ENCODE data around the gene OR6C2.
"Not testable (repeated sequence)": the region's sequence is repeated elsewhere in the genome, so short reads cannot be mapped to it uniquely, and the experiment has no call there.

The OR6C2 gene

DNA sequence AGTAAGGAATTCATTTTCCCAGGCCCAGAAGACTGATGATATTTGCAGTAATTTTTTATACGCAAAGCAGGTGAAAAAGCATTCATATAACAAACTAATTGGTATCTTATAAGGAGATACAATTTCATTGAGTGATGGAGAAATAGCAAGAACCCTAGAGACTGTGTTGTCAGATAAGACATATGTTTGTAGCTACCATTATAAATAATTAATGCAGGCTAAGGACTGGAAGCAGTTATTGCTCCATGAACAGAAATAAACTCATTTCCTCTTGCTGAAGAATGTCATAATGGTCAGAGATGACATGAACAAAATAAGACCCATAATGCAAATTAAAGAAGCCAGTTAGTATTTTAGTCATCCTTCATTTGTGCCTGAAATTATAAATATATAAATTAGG is 1.5 kb downstream of the OR6C2 start:
- no peaks in the 10 kb centered on the region for H3K4me1 Mint-ChIP-seq (ENCODE audit: low read depth)
- H3K9me3 Mint-ChIP-seq (ENCODE audit: low read depth): peaks cover 13% of the 10 kb centered on the region
- H3K36me3 Mint-ChIP-seq: no peaks in the 10 kb centered on the region
- no peak overlapping the region for H3K4me3 Mint-ChIP-seq
- H3K27me3 Mint-ChIP-seq: peaks cover 9% of the 10 kb centered on the region
- no peak overlapping the region for H3K27ac Mint-ChIP-seq

DNA sequence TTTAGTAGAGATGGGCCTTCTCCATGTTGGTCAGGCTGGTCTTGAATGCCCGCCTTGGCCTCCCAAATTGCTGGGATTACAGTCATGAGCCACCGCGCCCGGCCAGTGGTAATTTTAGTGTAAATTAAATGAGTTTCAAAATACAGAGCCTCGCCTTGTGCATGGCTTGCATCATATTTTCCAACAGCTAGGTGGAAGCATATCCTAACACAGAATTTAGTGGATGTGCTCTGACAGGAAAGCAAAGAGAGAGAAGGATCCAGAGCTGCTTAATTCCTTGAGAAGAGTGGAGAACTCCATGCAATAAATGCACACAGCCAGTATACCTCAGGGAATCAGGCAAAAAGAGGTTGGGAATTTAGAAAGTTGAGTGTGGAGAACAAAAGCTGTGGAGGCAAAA is 2.5 kb downstream of the OR6C2 start:
- no peaks in the 10 kb centered on the region for H3K4me1 Mint-ChIP-seq (ENCODE audit: low read depth)
- peaks cover 10% of the 10 kb centered on the region for H3K27me3 Mint-ChIP-seq
- no peaks in the 10 kb centered on the region for H3K36me3 Mint-ChIP-seq
- H3K9me3 Mint-ChIP-seq (ENCODE audit: low read depth): peaks cover 12% of the 10 kb centered on the region
- no peak overlapping the region for H3K27ac Mint-ChIP-seq
- H3K4me3 Mint-ChIP-seq: no peak overlapping the region

DNA sequence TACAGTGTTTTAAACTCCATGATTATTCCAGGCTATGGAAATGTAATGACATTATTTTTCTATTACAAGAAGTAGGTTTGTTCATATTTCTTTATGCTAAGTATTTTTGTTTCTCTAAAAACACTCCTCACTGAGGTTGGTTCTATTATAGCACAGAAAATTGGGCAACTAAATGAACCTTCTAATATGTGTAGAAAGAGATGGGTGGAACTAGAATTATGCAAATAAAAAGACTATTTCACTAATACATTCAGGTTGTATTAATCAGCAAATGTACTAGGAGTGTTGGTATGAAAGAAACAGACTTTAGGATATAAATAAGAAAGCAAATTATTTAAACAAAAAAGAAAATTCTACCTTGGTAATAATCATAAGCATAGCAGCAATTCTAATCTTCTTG is 4.9 kb downstream of the OR6C2 start:
- Mint-ChIP-seq H3K36me3 (no peaks in the 10 kb centered on the region), H3K27me3 (peaks cover 8% of the 10 kb centered on the region), H3K4me3 (no peak overlapping the region), H3K27ac (no peak overlapping the region), H3K4me1 (ENCODE audit: low read depth) (no peaks in the 10 kb centered on the region), H3K9me3 (ENCODE audit: low read depth) (no peaks in the 10 kb centered on the region)

DNA sequence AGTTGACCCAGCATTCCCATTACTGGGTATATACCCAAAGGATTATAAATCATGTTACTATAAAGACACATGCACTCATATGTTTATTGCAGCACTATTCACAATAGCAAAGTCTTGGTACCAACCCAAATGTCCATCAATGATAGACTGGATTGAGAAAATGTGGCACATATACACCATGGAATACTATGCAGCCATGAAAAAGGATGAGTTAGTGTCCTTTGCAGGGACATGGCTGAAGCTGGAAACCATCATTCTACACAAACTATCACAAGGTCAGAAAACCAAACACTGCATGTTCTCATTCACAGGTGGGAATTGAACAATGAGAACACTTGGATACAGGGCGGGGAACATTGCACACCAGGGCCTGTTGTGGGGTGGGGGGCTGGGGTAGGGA is 21.1 kb downstream of the OR6C2 start:
- H3K27ac Mint-ChIP-seq; H3K4me3 Mint-ChIP-seq; H3K9me3 Mint-ChIP-seq (ENCODE audit: low read depth); H3K4me1 Mint-ChIP-seq (ENCODE audit: low read depth); H3K36me3 Mint-ChIP-seq: not testable (repeated sequence)
- peaks cover 19% of the 10 kb centered on the region for H3K27me3 Mint-ChIP-seq

DNA sequence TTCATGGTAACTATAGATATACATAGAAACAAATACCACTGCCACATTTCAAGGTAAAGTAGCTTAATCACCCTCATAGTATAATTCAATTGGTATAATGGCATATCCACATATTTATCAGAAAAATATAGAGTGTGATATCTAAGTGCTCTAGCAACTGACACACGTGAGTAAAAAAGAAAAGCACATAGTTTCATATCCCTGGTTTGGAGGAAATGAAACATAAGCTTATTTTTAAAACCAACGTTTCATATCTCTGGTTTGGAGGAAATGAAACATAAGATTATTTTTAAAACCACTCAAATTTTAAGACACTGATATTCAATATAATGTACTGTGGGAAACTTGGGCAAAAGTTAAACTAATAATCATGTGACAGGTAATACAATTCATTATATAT is 24.0 kb downstream of the OR6C2 start:
- peaks cover 18% of the 10 kb centered on the region for H3K27me3 Mint-ChIP-seq
- no peak overlapping the region for H3K4me3 Mint-ChIP-seq
- no peaks in the 10 kb centered on the region for H3K4me1 Mint-ChIP-seq (ENCODE audit: low read depth)
- H3K9me3 Mint-ChIP-seq (ENCODE audit: low read depth): no peaks in the 10 kb centered on the region
- no peak overlapping the region for H3K27ac Mint-ChIP-seq
- H3K36me3 Mint-ChIP-seq: no peaks in the 10 kb centered on the region

DNA sequence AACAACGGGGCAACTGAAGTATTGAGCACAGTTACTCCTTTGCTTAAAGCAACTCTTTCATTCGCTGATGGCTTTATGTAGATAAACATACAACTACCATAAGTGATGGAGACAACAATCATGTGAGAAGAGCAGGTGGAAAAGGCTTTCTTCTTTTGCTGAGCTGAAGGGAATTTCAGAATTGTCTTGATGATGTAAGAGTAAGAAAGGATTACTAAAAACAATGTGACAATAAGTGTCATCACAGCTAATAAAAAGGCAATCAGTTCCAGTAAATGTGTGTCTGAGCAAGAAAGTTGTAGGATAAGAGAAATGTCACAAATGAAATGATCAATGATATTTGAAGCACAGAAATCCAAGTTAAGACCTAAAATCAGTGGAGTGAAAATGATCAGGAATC is 25.4 kb downstream of the OR6C2 start:
- Mint-ChIP-seq H3K27me3 (peaks cover 17% of the 10 kb centered on the region), H3K27ac (no peak overlapping the region), H3K36me3 (no peaks in the 10 kb centered on the region), H3K4me1 (ENCODE audit: low read depth) (no peaks in the 10 kb centered on the region), H3K4me3 (no peak overlapping the region), H3K9me3 (ENCODE audit: low read depth) (no peaks in the 10 kb centered on the region)

DNA sequence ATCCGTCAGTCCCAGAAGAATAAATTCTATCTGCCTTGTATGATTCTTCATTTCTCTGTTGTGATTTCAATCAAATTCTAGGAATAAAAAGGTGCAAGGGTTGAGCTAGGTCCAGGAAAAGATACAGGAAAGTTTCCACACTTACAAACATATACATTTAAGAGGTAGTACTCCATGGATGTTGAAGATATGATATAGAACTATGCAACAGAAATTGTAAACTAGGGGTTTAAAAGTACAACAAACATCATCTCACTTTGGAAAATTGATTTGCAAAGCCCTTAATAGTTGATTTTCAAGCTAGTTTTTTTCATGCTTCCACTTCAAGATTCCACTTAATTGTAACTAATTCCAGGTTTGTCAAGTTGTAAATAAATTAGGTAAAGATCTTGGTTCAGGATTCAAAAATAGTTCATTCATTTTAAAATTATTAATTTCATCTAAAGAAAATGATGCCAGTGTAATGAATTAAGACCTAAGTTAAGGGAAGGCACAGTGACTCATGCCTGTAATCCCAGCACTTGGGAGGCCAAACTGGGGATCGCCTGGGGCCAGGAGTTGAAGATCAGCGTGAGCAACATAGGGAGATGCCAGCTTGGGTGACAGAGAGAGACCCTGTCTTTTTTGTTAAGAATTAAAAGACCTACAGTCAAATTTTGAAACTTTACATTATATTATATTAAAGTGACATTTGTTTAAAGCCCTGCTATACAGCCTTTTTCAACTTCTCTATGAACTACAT is 26.4 kb downstream of the OR6C2 start, which contains the start of gene OR6C70:
Gene OR6C70 (minus strand): TSS at position 51 of the 742 bp plus-strand sequence. CDS start 0 bp downstream, at position 51.
- H3K36me3 Mint-ChIP-seq: no peaks in the 10 kb centered on the region
- H3K9me3 Mint-ChIP-seq (ENCODE audit: low read depth): no peaks in the 10 kb centered on the region
- no peak within 1 kb of the TSS for H3K27ac Mint-ChIP-seq
- no peaks in the 10 kb centered on the region for H3K4me1 Mint-ChIP-seq (ENCODE audit: low read depth)
- H3K27me3 Mint-ChIP-seq: peaks cover 17% of the 10 kb centered on the region
- no peak within 1 kb of the TSS for H3K4me3 Mint-ChIP-seq

DNA sequence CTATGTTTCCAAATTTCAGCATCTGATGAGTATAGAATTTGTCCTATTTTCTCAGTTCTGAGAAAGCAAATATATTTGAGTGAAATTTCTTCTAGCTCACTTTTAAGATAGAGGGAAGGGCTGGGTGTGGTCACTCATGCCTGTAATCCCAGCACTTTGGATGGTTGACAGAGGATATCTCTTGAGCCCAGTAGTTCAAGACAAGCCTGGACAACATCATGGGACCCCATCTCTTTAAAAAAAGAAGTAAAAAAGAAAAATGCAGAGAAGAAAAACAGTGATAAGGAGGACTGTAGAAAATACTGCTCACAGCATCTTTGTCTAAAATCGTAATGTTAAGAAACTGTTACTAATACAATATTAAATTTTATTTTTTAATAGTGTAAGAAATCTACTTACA is 28.4 kb downstream of the OR6C2 start:
- no peak overlapping the region for H3K4me3 Mint-ChIP-seq
- H3K27me3 Mint-ChIP-seq: peaks cover 11% of the 10 kb centered on the region
- no peaks in the 10 kb centered on the region for H3K9me3 Mint-ChIP-seq (ENCODE audit: low read depth)
- no peak overlapping the region for H3K27ac Mint-ChIP-seq
- H3K36me3 Mint-ChIP-seq: no peaks in the 10 kb centered on the region
- H3K4me1 Mint-ChIP-seq (ENCODE audit: low read depth): no peaks in the 10 kb centered on the region

DNA sequence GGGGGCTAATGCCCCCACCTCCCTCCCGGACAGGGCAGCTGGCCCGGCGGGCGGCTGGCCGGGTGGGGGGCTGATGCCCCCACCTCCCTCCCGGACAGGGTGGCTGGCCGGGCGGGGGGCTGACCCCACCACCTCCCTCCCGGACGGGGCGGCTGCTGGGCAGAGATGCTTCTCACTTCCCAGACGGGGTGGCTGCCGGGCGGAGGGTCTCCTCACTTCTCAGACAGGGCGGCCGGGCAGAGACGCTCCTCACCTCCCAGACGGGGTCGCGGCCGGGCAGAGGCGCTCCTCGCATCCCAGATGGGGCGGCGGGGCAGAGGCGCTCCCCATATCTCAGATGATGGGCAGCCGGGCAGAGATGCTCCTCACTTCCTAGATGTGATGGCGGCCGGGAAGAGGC is 35.3 kb downstream of the OR6C2 start:
- not testable (repeated sequence) for H3K4me1 Mint-ChIP-seq (ENCODE audit: low read depth); H3K9me3 Mint-ChIP-seq (ENCODE audit: low read depth); H3K36me3 Mint-ChIP-seq; H3K27ac Mint-ChIP-seq; H3K27me3 Mint-ChIP-seq; H3K4me3 Mint-ChIP-seq

DNA sequence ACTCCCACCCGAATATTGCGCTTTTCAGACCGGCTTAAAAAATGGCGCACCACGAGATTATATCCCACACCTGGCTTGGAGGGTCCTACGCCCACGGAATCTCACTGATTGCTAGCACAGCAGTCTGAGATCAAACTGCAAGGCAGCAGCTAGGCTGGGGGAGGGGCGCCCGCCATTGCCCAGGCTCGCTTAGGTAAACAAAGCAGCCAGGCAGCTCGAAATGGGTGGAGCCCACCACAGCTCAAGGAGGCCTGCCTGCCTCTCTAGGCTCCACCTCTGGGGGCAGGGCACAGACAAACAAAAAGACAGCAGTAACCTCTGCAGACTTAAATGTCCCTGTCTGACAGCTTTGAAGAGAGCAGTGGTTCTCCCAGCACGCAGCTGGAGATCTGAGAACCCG is 40.4 kb downstream of the OR6C2 start:
- H3K4me1 Mint-ChIP-seq (ENCODE audit: low read depth); H3K36me3 Mint-ChIP-seq; H3K9me3 Mint-ChIP-seq (ENCODE audit: low read depth); H3K27ac Mint-ChIP-seq; H3K27me3 Mint-ChIP-seq; H3K4me3 Mint-ChIP-seq: not testable (repeated sequence)

DNA sequence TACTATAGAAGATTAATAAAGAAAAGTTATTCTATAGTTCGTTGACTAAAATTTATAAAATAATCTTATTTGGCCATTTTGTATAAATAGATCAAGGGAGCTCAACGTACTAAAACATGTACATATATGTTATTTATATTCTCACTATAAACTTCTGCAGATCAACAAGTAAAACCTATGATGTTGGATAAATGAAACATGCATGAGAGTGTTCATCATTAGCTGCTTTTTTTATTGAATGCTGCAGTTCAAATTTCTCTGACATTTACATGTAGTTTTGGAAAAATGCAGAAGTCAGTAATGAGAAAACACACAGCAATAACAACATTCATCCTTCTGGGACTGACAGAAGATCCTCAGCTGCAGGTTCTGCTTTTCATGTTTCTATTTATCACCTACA is 48.2 kb downstream of the OR6C2 start, which contains the start of gene OR6C68:
Gene OR6C68 (plus strand): TSS at position 301 of the 400 bp plus-strand sequence. CDS start 0 bp downstream, at position 301.
- Mint-ChIP-seq H3K27me3 (peaks cover 9% of the 10 kb centered on the region), H3K4me3 (no peak within 1 kb of the TSS), H3K36me3 (no peaks in the 10 kb centered on the region), H3K27ac (no peak within 1 kb of the TSS), H3K9me3 (ENCODE audit: low read depth) (no peaks in the 10 kb centered on the region), H3K4me1 (ENCODE audit: low read depth) (no peaks in the 10 kb centered on the region)

DNA sequence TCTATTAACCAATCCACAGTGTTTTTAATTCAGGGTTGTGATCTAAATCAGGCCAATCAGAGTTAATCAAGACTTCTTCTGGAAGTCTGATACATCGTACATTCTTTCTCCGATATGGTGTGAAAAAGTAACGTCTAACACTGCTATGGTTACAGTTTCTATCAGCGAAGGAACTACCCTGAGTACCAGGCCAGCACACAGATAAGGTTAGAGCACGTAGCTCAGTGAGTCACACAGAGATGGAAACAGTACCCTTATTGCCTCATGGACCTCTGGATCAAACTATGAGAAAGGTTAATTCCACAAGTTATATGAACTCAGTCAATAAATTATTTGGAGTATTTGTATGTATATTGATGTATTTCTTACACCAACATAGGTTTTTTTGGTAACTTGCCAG is 51.6 kb downstream of the OR6C2 start:
- Mint-ChIP-seq H3K9me3 (ENCODE audit: low read depth) (no peaks in the 10 kb centered on the region), H3K4me1 (ENCODE audit: low read depth) (no peaks in the 10 kb centered on the region), H3K36me3 (no peaks in the 10 kb centered on the region), H3K4me3 (no peak overlapping the region), H3K27me3 (peaks cover 11% of the 10 kb centered on the region), H3K27ac (no peak overlapping the region)

DNA sequence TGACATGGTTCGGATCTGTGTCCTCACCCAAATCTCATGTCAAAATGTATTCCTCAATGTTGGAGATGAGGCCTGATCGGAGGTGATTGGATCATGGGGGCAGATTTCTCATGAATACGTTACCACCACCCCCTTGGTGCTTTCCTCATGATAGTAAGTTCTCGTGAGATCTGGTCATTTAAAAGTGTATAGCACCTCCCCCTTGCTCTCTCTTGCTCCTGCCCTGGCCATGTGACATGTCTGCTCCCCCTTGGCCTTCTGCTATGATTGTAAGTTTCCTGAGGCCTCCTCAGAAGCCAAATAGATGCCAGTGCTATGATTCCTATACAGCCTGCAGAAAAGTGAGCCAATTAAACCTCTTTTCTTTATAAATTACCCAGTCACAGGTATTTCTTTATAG is 55.4 kb downstream of the OR6C2 start:
- no peak overlapping the region for H3K4me3 Mint-ChIP-seq
- no peak overlapping the region for H3K27ac Mint-ChIP-seq
- H3K27me3 Mint-ChIP-seq: peaks cover 13% of the 10 kb centered on the region
- peaks cover under 1% of the 10 kb centered on the region for H3K9me3 Mint-ChIP-seq (ENCODE audit: low read depth)
- H3K36me3 Mint-ChIP-seq: no peaks in the 10 kb centered on the region
- H3K4me1 Mint-ChIP-seq (ENCODE audit: low read depth): no peaks in the 10 kb centered on the region

DNA sequence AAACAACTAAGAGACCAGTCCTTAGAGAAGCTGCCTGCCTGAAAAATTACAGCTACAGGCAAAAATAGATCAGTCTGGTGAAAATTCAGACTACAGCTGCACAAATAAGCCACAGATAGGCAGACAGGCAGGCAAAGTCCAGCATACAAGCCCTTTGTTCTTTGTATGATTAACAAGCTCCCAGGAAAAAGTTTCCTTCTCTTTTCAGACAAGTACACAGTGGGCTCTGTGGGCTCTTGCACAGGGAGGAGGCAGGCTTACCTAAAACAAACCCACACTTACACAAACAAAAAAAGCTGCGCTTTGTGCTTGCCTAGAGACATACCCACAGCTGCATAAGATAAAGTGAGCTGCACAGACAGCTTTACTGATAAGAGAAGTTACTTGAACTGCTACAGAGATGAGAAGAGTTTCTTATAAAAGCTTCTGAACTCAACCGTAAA is 56.0 kb downstream of the OR6C2 start:
- Mint-ChIP-seq H3K4me3 (no peak overlapping the region), H3K9me3 (ENCODE audit: low read depth) (peaks cover 4% of the 10 kb centered on the region), H3K27ac (no peak overlapping the region), H3K36me3 (no peaks in the 10 kb centered on the region), H3K4me1 (ENCODE audit: low read depth) (no peaks in the 10 kb centered on the region), H3K27me3 (peaks cover 13% of the 10 kb centered on the region)

DNA sequence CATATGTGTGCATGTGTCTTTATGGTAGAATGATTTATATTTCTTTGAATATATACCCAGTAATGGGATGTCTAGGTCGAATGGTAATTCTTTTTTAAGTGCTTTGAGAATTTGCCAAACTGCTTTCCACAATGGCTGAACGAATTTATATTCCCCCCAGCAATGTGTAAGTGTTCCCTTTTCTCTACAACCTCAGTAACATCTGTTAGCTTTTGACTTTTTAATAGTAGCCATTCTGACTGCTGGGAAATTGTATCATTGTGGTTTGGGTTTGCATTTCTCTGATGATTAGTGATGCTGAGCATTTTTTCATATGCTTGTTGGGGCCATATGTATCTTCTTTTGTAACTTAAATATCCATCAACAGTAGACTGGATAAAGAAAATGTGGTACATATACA is 57.7 kb downstream of the OR6C2 start:
- peaks cover 11% of the 10 kb centered on the region for H3K27me3 Mint-ChIP-seq
- no peaks in the 10 kb centered on the region for H3K36me3 Mint-ChIP-seq
- no peaks in the 10 kb centered on the region for H3K4me1 Mint-ChIP-seq (ENCODE audit: low read depth)
- no peak overlapping the region for H3K27ac Mint-ChIP-seq
- peaks cover 4% of the 10 kb centered on the region for H3K9me3 Mint-ChIP-seq (ENCODE audit: low read depth)
- H3K4me3 Mint-ChIP-seq: no peak overlapping the region

Measured in activated naive CD8-positive, alpha-beta T cell (primary cell).